ENCODE measurements around the gene KRTAP2-2.

KRTAP2-2 gene

GRCh38 chr17:41020336-41020735, 34.7 kb downstream of the KRTAP2-2 start:
- DNase-seq: no peak

GRCh38 chr17:41019415-41019814, 35.6 kb downstream of the KRTAP2-2 start:
- no peak for DNase-seq

GRCh38 chr17:41018541-41018940, 36.5 kb downstream of the KRTAP2-2 start:
- no peak for DNase-seq

- no peak for DNase-seq
Observed at GRCh38 chr17:41016578-41017215, 38.3 kb downstream of the KRTAP2-2 start.

- no peak for DNase-seq
Observed at GRCh38 chr17:41015454-41015853, 39.6 kb downstream of the KRTAP2-2 start.

GRCh38 chr17:41013606-41014005, 41.4 kb downstream of the KRTAP2-2 start:
- no peak for DNase-seq

GRCh38 chr17:41013181-41013580, 41.8 kb downstream of the KRTAP2-2 start:
- no peak for DNase-seq

GRCh38 chr17:41012326-41013120, 42.5 kb downstream of the KRTAP2-2 start:
- DNase-seq: peak; percentile 39

- DNase-seq: no peak
Observed at GRCh38 chr17:41010441-41010840, 44.6 kb downstream of the KRTAP2-2 start.

GRCh38 chr17:41009936-41010335, 45.1 kb downstream of the KRTAP2-2 start:
- DNase-seq: no peak

GRCh38 chr17:41009301-41009760, 45.7 kb downstream of the KRTAP2-2 start:
- DNase-seq: peak; percentile 87

GRCh38 chr17:41008811-41009210, 46.2 kb downstream of the KRTAP2-2 start, which contains the start of gene KRTAP3-1:
Gene KRTAP3-1 (minus strand): TSS chr17:41009128. CDS start chr17:41009074, 54 bp downstream.
- DNase-seq: peak; percentile 90
